Thyroid gland (tissue), 4 donors: Measurements from ENCODE around the gene HESX1. TPM values are rescaled to one million over a fixed set of nuclear protein-coding genes. Genes with fewer than 3 reads are reported as not detected.
A peak's percentile ranks its signal among the peaks of the same experiment; 100 is the strongest.

Experiments used
- DNase-seq, 2 donors: peaks; one replicate each; pipeline ENCODE4 v3.0.0-alpha.2; 2019
- H3K27ac ChIP-seq, 3 donors: fragments of 200-600 bp; sonication (generic); 1 replicate in 2 of 3; 2 replicates in 1 of 3; pipeline ENCODE4 v1.5.1; 2016 to 2019; ENCODE audit warnings: mild to moderate bottlenecking in 1 of 3, moderate library complexity in 1 of 3
- H3K27me3 ChIP-seq: fragments of 200-600 bp; sonication (generic); one replicate; pipeline ENCODE4 v1.5.1; 2019
- H3K36me3 ChIP-seq, 2 donors: fragments of 200-600 bp; sonication (generic); one replicate each; pipeline ENCODE4 v1.5.1; 2016 to 2019
- H3K4me1 ChIP-seq, 2 donors: fragments of 200-600 bp; sonication (generic); one replicate each; pipeline ENCODE4 v1.5.1; 2017 to 2019
- H3K4me3 ChIP-seq, 3 donors: fragments of 200-600 bp; sonication (generic); replicated peaks in 1 of 3; 1 replicate in 2 of 3; 2 replicates in 1 of 3; pipeline ENCODE4 v1.5.1; 2016; ENCODE audit warnings: mild to moderate bottlenecking in 1 of 3
- H3K9me3 ChIP-seq: fragments of 200-600 bp; sonication (generic); one replicate; pipeline ENCODE4 v1.5.1; 2017
- POLR2A ChIP-seq, 2 donors: fragments of 450-650 bp; IDR thresholded peaks; one replicate each; pipeline ENCODE4 v1.6.1; 2017; ENCODE audit warnings: antibody characterized with exemption in 2 of 2, mild to moderate bottlenecking in 2 of 2, moderate library complexity in 1 of 2
- WGBS, 2 donors: methylation state at CpG; one replicate each; pipeline ENCODE4 v1.1.5; 2017; 5-methylcytosine and 5-hydroxymethylcytosine counted together
- intact Hi-C: fragments of 100-400 bp; cut with DNase I; formaldehyde crosslinking; loops from one replicate; pipeline ENCODE4 v1.15.1; 2023
- total RNA-seq, 4 donors: library from RNA; depleted of rRNA; stranded (reverse); fragments of >200 nt; gene quantifications; one replicate each; pipeline ENCODE4 v1.2.3, GENCODE V29; 2016
- TF ChIP-seq, protein P1 (sequence below), 6 experiments: fragments of 200-600 bp in 3 of 6; fragments of 450-650 bp in 3 of 6; sonication (generic) in 3 of 6; IDR thresholded peaks; one replicate each; pipeline ENCODE4 v1.5.1; 2016 to 2019; ENCODE audit warnings: antibody characterized with exemption in 6 of 6, mild to moderate bottlenecking in 2 of 6, inconsistent platforms in 1 of 6, moderate library complexity in 1 of 6

Gene HESX1
- total RNA-seq, 4 donors from 2014 or later = 0.56 to 1.6 TPM; not detected in 2

DNA sequence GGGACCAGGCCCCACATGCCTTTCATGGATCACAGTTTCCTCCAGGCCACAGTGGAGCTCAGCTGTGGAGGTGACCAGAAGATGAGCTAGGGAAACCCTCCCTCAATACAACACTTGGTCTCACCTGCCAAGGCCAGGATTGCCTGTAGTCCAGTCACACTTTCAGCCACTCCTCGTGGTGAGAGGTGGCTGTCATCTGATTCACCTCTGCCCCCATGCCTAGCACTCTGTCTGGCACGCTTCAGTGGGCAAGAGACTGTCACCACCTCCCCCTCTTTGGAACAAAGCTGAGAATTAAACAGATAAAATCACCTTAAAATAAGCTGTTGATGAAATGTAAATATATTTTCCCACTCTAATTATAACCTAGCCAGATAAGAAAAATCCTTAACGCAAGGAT, 30.7 kb downstream of the HESX1 start:
- no peak overlapping the region for H3K27ac ChIP-seq
- no peaks in the 10 kb centered on the region for H3K27me3 ChIP-seq
- 42 to 60% methylated on average over 3 of the region's 3 CpGs for WGBS, 2 donors
- intact Hi-C loops = no loop called here
- DNase-seq = no peak
- peaks cover 9 to 11% of the 10 kb centered on the region in 2 donors for H3K4me1 ChIP-seq
- TF ChIP-seq, protein P1, sequence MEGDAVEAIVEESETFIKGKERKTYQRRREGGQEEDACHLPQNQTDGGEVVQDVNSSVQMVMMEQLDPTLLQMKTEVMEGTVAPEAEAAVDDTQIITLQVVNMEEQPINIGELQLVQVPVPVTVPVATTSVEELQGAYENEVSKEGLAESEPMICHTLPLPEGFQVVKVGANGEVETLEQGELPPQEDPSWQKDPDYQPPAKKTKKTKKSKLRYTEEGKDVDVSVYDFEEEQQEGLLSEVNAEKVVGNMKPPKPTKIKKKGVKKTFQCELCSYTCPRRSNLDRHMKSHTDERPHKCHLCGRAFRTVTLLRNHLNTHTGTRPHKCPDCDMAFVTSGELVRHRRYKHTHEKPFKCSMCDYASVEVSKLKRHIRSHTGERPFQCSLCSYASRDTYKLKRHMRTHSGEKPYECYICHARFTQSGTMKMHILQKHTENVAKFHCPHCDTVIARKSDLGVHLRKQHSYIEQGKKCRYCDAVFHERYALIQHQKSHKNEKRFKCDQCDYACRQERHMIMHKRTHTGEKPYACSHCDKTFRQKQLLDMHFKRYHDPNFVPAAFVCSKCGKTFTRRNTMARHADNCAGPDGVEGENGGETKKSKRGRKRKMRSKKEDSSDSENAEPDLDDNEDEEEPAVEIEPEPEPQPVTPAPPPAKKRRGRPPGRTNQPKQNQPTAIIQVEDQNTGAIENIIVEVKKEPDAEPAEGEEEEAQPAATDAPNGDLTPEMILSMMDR (IDR thresholded peaks at IDR 0.05) = no peak
- no peak for TF ChIP-seq POLR2A (IDR thresholded peaks at IDR 0.05)
- H3K4me3 ChIP-seq = no peak overlapping the region
- H3K36me3 ChIP-seq = no peaks in the 10 kb centered on the region
- H3K9me3 ChIP-seq = no peaks in the 10 kb centered on the region

DNA sequence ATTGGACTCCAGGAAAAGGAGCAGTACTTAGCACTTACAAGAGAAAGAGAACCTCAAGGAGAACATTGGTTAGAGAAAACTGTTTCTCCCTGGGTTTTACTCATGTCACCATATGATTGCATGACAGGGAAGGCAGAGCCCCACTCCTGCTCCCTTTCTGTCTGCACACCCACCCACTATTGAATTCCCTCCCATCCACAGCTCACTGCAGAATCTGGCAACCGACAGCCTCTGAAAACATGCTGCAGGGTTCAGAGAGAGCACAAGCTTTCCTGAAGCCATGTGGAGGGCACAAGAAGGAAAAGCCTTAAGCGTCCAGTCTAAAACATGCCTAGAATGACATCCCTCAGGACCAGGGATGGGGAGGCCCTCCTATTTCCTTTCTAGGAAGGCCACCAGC, 31.6 kb downstream of the HESX1 start:
- H3K9me3 ChIP-seq = no peaks in the 10 kb centered on the region
- H3K27me3 ChIP-seq = no peaks in the 10 kb centered on the region
- no peak overlapping the region for H3K4me3 ChIP-seq
- intact Hi-C loops = no loop called here
- no peak overlapping the region for H3K27ac ChIP-seq
- 66 to 75% methylated on average over 2 of the region's 2 CpGs for WGBS, 2 donors
- peaks cover 11 to 13% of the 10 kb centered on the region in 2 donors for H3K4me1 ChIP-seq
- no peaks in the 10 kb centered on the region for H3K36me3 ChIP-seq
- TF ChIP-seq, protein P1 (IDR thresholded peaks at IDR 0.05) = no peak
- no peak for TF ChIP-seq POLR2A (IDR thresholded peaks at IDR 0.05)
- DNase-seq = no peak

DNA sequence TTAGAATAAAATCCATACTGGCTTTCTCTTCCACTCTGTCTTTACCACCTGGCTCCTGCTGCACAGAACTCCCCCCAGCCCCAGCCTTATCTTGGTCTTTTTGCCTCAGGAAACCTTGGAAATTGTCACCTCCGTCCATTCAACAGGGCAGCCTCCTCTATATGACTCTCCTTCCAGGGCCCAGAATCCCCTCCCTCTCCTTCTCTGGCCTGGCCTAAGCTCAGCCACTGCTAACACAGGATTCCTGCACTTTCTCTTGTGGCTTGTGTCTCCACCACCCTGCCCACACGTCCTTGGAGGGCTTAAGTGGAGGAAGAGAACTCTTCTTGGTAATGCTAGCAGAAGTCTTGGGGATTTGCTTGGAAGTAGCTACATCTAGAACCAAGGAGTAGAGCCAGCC, 33.1 kb downstream of the HESX1 start:
- 68 to 81% methylated on average over 2 of the region's 2 CpGs for WGBS, 2 donors
- no peak overlapping the region for H3K27ac ChIP-seq
- H3K27me3 ChIP-seq = no peaks in the 10 kb centered on the region
- no peak for TF ChIP-seq POLR2A (IDR thresholded peaks at IDR 0.05)
- TF ChIP-seq, protein P1 (IDR thresholded peaks at IDR 0.05) = no peak
- no peaks in the 10 kb centered on the region for H3K9me3 ChIP-seq
- no peaks in the 10 kb centered on the region for H3K36me3 ChIP-seq
- H3K4me3 ChIP-seq = no peak overlapping the region
- intact Hi-C loops = no loop called here
- H3K4me1 ChIP-seq = peaks cover 11 to 13% of the 10 kb centered on the region in 2 donors
- no peak for DNase-seq

DNA sequence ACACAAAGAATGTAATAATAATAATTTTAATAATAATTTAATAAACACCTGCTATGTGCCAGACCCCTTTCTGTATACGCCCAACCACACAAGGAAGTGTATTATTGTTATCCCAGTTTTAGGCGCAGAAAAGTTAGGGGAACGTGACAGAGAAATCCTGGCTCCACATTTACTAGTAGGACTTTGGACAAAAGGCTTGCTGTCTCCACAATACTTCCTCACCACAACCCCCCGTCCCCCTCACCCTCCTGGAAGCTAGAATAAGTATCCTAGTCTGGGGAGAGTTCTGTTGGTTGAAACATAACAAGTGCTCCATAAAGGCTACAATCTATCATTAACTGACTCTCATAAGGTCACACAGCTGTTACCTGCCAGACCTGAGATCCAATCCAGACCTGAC, 34.1 kb downstream of the HESX1 start:
- DNase-seq = no peak
- Histone ChIP-seq H3K9me3 (no peaks in the 10 kb centered on the region), H3K4me1 (peaks cover 11 to 13% of the 10 kb centered on the region in 2 donors), H3K36me3 (no peaks in the 10 kb centered on the region), H3K27me3 (no peaks in the 10 kb centered on the region), H3K4me3 (no peak overlapping the region), H3K27ac (no peak overlapping the region)
- intact Hi-C loops = no loop called here
- WGBS, 2 donors = 30 to 46% methylated on average over 4 of the region's 4 CpGs
- no peak for TF ChIP-seq POLR2A (IDR thresholded peaks at IDR 0.05)
- TF ChIP-seq, protein P1 (IDR thresholded peaks at IDR 0.05) = no peak

DNA sequence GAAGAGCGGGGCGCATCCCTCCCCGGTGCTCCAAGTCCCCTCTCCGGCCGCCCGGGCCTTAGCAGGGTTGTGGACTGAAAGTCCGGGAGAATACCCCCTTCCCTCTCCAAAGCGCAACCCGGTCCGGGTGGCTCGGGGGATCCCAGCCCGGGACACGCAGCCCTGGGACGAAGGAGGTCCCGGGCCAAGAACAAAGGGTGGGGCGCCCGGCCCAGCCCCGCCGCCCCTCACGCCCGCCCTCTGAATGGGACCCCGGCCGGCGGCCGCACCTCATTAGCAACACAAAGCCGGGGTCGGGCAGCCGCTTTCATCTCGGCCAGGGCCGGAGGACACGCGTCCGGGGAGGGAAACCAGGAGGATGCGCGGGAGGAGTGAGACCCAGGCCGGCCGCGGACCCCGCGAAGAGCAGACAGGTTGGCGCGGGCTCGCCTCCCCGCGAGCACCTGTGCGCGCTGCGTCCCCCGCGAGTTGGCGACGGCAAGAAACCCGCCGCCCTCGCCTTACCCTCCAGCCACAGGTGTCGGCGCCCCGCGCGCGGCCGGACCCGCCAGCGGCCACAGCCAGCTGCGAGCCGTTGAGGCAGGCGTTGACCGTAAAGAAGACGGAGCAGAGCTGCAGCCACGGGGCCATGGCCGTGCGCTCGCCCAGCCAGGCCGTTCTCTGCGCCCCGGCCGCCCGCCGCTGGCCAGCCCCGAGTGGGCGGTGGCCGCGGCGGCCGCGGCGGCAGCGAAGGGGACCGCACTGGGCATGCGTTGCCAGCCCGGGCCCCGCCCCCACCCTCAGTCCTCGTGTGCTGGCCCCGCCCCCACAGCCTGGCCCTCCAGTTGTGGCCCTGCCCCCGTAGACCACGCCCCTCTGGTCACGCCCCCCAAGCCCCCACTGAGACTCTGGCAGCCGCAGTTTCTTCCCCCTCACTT, 34.9 kb downstream of the HESX1 start, which contains the start of gene IL17RD:
Gene IL17RD, minus strand, starts transcription at position 697 of the 917 bp plus-strand sequence. Its CDS starts 67 bp downstream, at position 630.
- no peaks in the 10 kb centered on the region for H3K27me3 ChIP-seq
- no peaks in the 10 kb centered on the region for H3K36me3 ChIP-seq
- intact Hi-C loops = no loop called here
- H3K4me1 ChIP-seq = peaks cover 11 to 16% of the 10 kb centered on the region in 2 donors
- H3K9me3 ChIP-seq = no peaks in the 10 kb centered on the region
- H3K4me3 ChIP-seq = peak within 1 kb of the TSS; percentile 15 to 51 (median 39)
- peak; percentile 15 to 28 for TF ChIP-seq POLR2A (IDR thresholded peaks at IDR 0.05)
- TF ChIP-seq, protein P1 (IDR thresholded peaks at IDR 0.05) = no peak
- DNase-seq = peak; percentile 68 to 75
- H3K27ac ChIP-seq = no peak within 1 kb of the TSS
- WGBS, 2 donors = 1 to 3% methylated on average over 30 to 44 of the region's 98 CpGs
